ENCODE results near the gene EIPR1.
"Not testable (repeated sequence)": the region's sequence is repeated elsewhere in the genome, so short reads cannot be mapped to it uniquely, and the experiment has no call there.

EIPR1 gene

GRCh38 chr2:3365219-3365618 lies 12.4 kb downstream of the EIPR1 start:
- FAIRE-seq: no peak
- DNase-seq (ENCODE audit: insufficient read length, low spot score): no peak

- DNase-seq (ENCODE audit: insufficient read length, low spot score): no peak
- no peak for FAIRE-seq
Observed at GRCh38 chr2:3361518-3362389, 15.9 kb downstream of the EIPR1 start.

GRCh38 chr2:3357926-3358325 lies 19.7 kb downstream of the EIPR1 start:
- FAIRE-seq: no peak

GRCh38 chr2:3357446-3357845 lies 20.2 kb downstream of the EIPR1 start:
- DNase-seq (ENCODE audit: insufficient read length, low spot score); FAIRE-seq: not testable (repeated sequence)

More at GRCh38 chr2:3357926-3358325, 19.7 kb downstream of the EIPR1 start:
- DNase-seq (ENCODE audit: insufficient read length, low spot score): no peak

- DNase-seq (ENCODE audit: insufficient read length, low spot score) (no peak), FAIRE-seq (no peak)
Observed at GRCh38 chr2:3356799-3357198, 20.8 kb downstream of the EIPR1 start.

GRCh38 chr2:3355951-3356569 lies 21.6 kb downstream of the EIPR1 start:
- no peak for FAIRE-seq

GRCh38 chr2:3354986-3355385 lies 22.6 kb downstream of the EIPR1 start:
- DNase-seq (ENCODE audit: insufficient read length, low spot score) (no peak), FAIRE-seq (no peak)

More at GRCh38 chr2:3355951-3356569, 21.6 kb downstream of the EIPR1 start:
- DNase-seq (ENCODE audit: insufficient read length, low spot score): no peak

GRCh38 chr2:3349211-3349693 lies 28.4 kb downstream of the EIPR1 start:
- FAIRE-seq (no peak), DNase-seq (ENCODE audit: insufficient read length, low spot score) (no peak)

- DNase-seq (ENCODE audit: insufficient read length, low spot score) (no peak), FAIRE-seq (no peak)
Observed at GRCh38 chr2:3348767-3349166, 28.9 kb downstream of the EIPR1 start.

GRCh38 chr2:3345621-3346020 lies 32.0 kb downstream of the EIPR1 start:
- no peak for DNase-seq (ENCODE audit: insufficient read length, low spot score)
- FAIRE-seq: no peak

GRCh38 chr2:3344897-3345296 lies 32.7 kb downstream of the EIPR1 start:
- DNase-seq (ENCODE audit: insufficient read length, low spot score): no peak
- FAIRE-seq: no peak

GRCh38 chr2:3343012-3343411 lies 34.6 kb downstream of the EIPR1 start:
- FAIRE-seq (no peak), DNase-seq (ENCODE audit: insufficient read length, low spot score) (no peak)

- no peak for DNase-seq (ENCODE audit: insufficient read length, low spot score)
- no peak for FAIRE-seq
Observed at GRCh38 chr2:3342324-3342723, 35.3 kb downstream of the EIPR1 start.

- FAIRE-seq: peak; percentile 91
- DNase-seq (ENCODE audit: insufficient read length, low spot score): no peak
Observed at GRCh38 chr2:3341336-3341735, 36.3 kb downstream of the EIPR1 start.

GRCh38 chr2:3340144-3340543 lies 37.5 kb downstream of the EIPR1 start:
- FAIRE-seq (no peak), DNase-seq (ENCODE audit: insufficient read length, low spot score) (no peak)

GRCh38 chr2:3338340-3338739 lies 39.3 kb downstream of the EIPR1 start:
- FAIRE-seq (no peak), DNase-seq (ENCODE audit: insufficient read length, low spot score) (no peak)

GRCh38 chr2:3336844-3337243 lies 40.8 kb downstream of the EIPR1 start:
- DNase-seq (ENCODE audit: insufficient read length, low spot score) (no peak), FAIRE-seq (no peak)

- FAIRE-seq (peak; percentile 38), DNase-seq (ENCODE audit: insufficient read length, low spot score) (no peak)
Observed at GRCh38 chr2:3334392-3335345, 42.9 kb downstream of the EIPR1 start.

GRCh38 chr2:3332133-3332532 lies 45.5 kb downstream of the EIPR1 start:
- DNase-seq (ENCODE audit: insufficient read length, low spot score): no peak
- FAIRE-seq: no peak

GRCh38 chr2:3329491-3329890 lies 48.1 kb downstream of the EIPR1 start:
- no peak for FAIRE-seq
- DNase-seq (ENCODE audit: insufficient read length, low spot score): no peak

- no peak for FAIRE-seq
- no peak for DNase-seq (ENCODE audit: insufficient read length, low spot score)
Observed at GRCh38 chr2:3326871-3327270, 50.7 kb downstream of the EIPR1 start.

Data from HTR-8/SVneo (cell line).